Skin epidermis (tissue), 12 donors: ENCODE results near the gene SSX2IP.
"Not testable (repeated sequence)": the region's sequence is repeated elsewhere in the genome, so short reads cannot be mapped to it uniquely, and the experiment has no call there.

Source experiments
- H3K27ac ChIP-seq, 21 experiments: fragments of 200-600 bp; sonication (generic) in 11 of 21; one replicate each; pipeline ENCODE4 v1.5.0; 2020; ENCODE audit warnings: mild to moderate bottlenecking in 3 of 21, inconsistent platforms in 2 of 21, moderate library complexity in 2 of 21
- H3K4me3 ChIP-seq, 7 experiments: fragments of 200-600 bp; sonication (generic) in 2 of 7; one replicate each; pipeline ENCODE4 v1.5.0; 2020; ENCODE audit warnings: inconsistent platforms in 2 of 7, mild to moderate bottlenecking in 2 of 7, moderate library complexity in 1 of 7

The SSX2IP gene

DNA sequence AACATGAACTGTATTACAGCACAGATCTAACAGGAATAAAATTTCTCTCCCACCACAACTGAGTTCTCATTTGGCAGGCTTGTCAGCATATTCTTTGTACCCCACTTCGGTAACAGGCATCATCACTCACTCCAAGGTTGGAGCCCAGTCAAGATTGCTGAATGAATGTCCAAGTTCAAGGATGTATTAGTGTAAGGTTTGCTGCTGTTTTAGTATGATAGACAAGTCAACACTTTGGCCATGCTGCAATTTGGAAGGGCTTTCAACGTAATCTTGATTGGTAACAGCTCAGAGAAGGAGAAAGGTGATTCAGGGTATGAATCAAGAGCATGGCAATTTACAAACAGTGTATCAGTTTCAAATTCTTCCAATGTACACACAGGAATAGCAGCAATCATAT lies 6.8 kb downstream of the SSX2IP start:
- Histone ChIP-seq H3K27ac (no peak overlapping the region), H3K4me3 (no peak overlapping the region)

DNA sequence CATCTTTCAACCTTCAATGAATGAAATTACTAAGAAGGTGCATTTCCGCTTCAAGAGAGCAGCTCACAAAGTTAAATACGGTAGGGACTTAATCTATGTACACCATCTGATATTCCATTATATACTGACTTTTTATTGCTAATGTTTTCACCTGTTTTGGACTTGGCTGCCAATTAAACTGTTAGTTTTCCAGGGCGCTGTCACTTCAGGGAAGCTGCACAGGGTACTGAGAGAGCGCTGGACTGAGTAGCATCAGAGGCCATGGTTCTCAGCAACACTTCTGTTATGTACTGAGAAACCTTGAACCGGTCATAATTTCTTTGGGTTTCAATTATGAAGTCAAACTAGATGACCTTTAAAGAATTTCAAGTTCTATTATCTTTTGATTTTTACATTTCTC lies 8.2 kb downstream of the SSX2IP start:
- Histone ChIP-seq H3K27ac (no peak overlapping the region), H3K4me3 (no peak overlapping the region)

DNA sequence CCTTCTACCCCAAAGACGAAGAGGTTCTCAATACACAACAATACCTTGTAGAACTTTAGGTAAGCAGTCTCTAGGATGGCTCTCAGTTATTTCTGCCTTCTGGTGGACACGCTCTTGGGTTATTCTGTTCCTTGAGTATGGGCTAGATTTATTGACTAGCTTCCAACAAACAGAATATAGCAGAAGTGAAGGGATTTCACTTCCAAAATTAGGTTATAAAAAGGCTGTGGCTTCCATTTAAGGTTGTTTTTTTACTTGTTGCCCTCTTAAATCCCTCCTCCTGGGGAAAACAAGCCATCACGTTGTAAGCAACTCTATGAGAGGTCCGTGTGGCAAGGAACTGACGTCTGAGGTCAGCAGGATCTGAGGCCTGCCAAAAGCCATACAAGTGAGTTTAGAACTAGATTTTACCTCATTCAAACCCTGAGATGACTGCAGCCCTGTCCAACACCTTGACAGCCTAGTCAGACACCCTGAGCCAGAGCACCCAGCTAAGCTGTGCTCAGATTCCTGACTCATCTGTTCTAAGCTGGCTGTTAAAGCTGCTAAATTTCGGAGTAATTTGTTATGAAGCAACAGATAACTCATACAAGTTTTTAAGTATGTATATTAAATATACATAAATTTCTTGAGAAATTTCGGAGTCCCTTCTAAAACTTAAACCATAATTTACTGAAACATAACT lies 12.7 kb downstream of the SSX2IP start:
- no peak overlapping the region for H3K4me3 ChIP-seq
- H3K27ac ChIP-seq, result no peak overlapping the region

DNA sequence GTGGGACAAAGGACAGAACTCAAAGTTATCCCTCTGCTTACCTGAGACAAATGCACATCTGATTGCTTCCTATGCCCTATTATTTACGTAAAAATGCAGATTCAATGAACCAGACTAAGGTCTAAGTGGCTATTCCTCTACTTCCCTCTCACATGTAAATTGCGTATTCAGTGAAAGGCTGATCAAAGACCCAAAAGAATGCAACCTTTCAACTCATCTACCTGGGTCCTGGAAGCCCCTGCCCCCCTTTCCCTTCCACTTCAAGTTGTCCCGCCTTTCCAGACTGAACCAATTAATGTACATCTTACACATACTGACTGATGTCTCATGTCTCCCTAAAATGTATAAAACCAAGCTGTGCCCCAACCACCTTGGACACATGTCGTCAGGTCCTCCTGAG lies 14.6 kb downstream of the SSX2IP start:
- H3K4me3 ChIP-seq, result no peak overlapping the region
- H3K27ac ChIP-seq, result no peak overlapping the region

DNA sequence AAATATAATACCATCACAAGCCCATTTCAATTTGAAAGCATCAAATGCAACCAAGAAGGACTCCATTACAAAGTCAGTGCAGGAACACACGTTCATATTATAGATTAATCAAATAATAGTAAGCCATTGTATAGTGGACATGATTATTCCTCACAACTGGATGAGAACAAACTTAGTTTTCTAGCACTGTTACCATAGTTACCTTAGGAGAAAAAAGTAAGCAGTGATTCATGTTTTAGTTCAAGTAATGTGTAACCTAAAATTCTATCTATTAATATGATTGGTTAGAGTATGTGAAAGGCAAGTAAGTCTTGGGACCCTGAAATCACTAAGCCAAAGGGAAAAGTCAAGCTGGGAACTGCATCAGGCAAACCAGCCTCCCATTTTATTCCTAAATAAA lies 15.2 kb downstream of the SSX2IP start:
- Histone ChIP-seq H3K27ac (no peak overlapping the region), H3K4me3 (no peak overlapping the region)

DNA sequence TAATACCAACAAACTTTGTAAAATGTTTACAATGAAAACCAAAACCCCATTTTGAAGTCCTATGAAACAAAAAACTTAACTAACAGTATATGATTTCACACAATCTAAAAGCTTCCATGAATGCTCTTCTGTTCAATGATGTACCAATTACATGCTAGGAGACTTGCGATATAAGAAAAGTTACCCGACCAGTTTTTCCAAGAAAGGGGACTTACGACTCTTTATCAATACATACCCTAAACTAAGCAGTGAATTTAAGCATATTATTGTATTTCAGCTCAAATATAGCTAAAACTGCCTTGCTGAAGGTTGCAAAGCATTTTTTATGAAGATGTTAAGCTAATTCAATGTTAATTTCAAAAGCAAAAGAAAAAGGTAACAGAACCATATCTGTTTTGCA lies 15.6 kb downstream of the SSX2IP start:
- Histone ChIP-seq H3K27ac (no peak overlapping the region), H3K4me3 (no peak overlapping the region)

DNA sequence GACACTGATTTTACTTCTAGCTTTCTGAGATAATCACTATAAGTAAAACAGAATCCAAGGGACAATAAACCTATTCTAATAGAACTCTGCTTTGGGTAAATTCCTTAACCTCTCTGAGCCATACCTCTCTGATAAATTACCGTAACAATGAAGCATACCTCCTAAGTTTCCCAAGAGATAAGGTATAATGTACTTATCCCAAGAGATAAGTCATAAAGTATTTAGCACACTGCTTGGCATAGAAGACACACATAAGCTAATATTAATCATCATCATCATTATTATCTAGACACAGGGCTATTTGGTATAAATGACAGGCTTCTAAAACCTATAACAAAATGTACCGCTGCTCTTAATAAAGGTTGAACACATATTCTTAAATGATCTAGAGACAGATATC lies 16.2 kb downstream of the SSX2IP start:
- Histone ChIP-seq H3K4me3 (no peak overlapping the region), H3K27ac (no peak overlapping the region)

DNA sequence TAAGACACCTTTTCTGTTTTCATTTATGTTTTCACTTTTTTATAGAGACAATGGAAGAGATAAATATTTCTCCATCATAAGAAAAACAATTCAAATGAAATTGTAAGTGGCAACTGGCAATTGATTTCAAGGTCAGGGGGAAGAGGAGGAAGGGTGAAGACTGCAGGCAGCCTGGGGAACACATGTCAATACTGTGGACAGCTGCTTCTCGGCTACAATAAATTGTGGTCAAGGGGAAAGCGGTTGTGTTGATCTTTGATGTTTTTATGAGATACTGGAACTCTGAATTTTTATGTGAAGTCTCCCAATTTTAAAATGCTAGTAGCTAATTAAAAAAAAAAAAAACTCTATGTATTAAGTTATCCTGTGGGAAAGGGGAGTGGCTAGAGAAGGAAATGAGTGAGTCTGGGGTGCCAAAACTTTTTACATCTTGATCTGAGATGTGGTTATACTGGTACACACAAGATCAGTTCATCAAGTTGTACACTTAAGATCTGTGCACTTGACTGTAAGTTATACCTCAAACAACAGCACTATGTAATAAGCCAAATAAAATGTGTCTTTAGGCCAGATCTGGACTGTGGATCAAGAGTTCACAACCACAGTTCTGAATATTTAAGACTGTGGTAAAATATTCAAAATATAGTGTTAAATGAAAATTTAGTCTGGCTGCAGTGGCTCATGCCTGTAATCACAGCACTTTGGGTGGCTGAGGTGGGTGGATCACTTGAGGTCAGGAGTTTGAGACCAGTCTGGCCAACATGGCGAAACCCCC lies 18.0 kb downstream of the SSX2IP start:
- Histone ChIP-seq H3K27ac (no peak overlapping the region), H3K4me3 (no peak overlapping the region)

DNA sequence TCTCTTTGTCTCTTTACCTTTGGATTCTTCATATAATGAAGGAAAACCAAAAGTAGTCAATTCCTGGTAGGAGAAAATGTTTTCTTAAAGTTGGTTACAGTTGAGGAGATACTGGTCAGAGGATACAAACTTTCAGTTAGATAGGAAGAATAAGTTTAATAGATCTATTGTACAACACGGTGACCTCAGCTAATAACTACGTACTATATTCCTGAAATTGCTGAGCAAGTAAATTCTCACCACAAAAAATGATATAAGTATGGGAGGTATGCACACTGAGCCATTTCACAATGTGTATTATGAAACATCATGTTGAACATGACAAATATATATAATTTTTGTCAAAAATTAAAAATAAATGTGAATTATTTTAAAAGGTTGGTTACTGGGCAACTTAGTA lies 20.4 kb downstream of the SSX2IP start:
- no peak overlapping the region for H3K27ac ChIP-seq
- H3K4me3 ChIP-seq, result no peak overlapping the region

DNA sequence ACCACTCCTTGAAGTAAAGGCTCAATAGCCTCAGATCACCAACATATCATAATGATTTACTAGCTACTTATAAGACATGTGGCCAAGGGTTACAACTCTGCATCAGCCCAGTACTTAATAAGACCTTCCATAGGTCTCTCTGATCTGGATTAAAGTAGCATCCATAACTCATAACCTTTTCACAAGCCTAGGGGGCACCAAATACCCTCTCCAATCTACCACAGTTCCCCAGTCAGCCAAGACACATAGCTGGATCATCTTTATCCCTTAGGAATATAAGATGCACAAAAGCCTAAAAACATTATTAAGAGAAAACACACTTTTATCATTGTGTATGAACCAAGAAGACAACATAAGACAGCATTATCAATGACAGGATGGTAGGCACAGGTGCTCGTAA lies 22.1 kb downstream of the SSX2IP start:
- Histone ChIP-seq H3K27ac (no peak overlapping the region), H3K4me3 (no peak overlapping the region)

DNA sequence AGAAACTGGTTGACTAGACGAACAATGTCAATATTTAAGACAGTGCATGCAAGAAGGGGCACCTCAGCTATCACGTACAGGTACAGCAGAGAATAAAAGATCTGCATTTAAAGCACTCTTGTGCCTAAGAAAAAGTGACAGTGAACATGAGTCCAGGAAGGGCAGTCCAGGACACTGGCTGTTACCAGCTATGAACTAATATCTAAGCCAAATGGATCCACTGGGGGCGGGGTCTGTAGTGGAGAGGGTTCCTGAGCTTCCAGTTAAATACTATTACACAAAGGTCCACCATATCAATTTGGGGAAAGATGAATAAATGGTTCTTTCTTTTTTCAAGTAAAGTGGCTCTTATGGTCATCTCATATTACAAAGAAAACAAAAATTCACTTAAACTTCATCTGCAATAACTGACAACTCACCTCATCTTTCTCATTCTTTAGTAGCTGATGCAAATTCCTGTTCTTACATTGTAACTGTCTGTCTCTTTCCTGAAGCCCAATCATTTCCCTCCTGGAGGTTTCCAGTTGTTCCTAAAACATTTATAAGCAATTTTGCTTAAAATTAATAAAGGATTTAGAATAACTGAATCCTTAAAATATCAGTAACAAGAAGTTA lies 24.5 kb downstream of the SSX2IP start:
- H3K27ac ChIP-seq, result no peak overlapping the region
- no peak overlapping the region for H3K4me3 ChIP-seq

DNA sequence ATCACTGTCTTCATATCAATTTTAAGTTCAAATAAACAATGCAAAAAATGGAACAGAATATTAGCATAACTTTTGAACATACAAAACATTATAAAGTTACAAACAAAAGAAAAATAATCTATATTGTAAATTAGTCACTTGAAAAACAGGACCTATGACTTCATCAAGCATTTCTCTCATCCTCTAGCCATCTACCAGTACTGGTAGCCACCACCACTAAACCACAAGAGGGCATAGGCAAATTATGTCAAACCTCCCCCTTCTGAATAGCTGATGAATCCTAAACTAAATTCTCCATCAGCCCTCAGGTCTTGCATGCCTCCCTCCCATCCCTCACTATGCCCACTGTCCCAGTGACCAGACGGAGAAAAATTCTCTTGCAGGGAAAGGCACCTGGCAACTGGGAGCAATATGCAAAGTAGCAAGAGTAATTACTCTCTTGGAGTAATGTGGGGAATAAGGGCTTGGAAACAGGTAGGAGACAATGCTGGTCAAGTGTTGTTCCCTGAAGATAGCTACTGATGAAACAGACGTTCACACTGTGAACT lies 37.1 kb downstream of the SSX2IP start:
- H3K4me3 ChIP-seq, result no peak overlapping the region
- no peak overlapping the region for H3K27ac ChIP-seq

DNA sequence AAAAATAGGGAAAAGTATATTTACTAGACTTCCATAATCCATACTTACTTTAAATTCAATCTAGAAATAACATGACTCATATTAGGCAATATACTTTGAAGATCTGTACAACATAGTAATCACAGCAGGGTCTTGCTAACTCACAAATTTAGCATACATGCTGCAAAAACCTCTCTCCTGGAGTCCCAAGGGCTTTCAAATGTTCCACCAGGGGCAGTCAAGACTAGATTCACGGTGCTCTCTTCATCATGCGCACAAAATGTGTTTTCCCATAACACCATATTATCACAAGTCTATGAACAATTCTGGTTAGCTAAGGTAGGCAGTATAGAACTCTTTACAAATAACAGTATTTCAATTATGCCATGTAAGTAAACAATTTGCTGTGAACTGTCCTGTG lies 45.8 kb downstream of the SSX2IP start:
- Histone ChIP-seq H3K4me3 (no peak overlapping the region), H3K27ac (no peak overlapping the region)

DNA sequence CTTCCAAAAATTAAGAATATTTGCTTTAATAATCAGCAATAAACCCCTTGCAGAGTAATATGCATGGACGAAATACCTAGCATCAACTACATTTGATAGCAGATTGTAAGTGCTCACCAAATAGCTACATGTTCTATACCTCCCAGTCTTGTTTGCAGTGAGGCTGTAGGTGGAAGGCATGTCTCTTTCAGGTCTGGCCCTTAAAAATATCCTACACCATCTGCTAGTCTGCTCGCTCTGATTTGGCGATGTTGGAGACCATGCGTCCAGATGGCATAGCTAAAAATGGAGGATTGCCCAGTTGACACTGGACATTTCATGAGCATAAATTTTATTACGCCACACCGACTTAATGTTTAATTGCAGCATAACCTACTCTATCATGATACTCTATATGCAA lies 47.1 kb downstream of the SSX2IP start:
- Histone ChIP-seq H3K4me3 (no peak overlapping the region), H3K27ac (no peak overlapping the region)

DNA sequence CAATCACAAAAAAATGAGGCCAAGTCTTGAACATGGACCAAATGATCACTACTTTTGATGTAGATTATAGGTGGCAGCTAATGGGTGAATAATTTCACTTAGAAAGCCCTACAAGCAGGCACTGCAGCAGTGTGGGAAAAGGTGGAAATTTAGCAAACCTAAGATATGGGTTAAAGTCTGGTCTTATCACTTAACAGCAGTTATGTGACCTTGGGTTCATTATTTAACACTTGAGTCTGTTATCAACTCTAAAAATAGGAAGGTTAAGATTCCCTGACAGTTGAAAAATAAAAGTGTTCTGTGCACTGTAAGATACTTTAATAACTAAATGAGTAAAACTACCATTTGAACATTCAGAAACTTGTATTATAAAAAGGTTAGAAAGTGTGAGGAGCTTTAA lies 47.5 kb downstream of the SSX2IP start:
- no peak overlapping the region for H3K27ac ChIP-seq
- no peak overlapping the region for H3K4me3 ChIP-seq

DNA sequence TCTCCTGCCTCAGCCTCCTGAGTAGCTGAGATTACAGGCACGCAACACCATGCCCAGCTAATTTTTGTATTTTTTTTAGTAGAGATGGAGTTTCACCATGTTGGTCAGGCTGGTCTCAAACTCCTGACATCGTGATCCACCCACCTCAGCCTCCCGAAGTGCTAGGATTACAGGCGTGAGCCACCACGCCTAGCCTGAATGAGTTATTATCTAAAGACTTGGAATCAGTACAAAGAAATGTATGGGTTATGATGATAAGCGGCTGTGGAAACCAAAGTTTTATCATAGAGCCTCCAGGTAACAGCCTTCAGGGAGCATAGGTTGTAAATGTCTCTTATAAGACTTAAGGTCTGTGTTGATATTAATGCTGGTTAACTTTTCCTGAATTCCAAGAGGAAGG lies 50.5 kb downstream of the SSX2IP start:
- not testable (repeated sequence) for H3K4me3 ChIP-seq, H3K27ac ChIP-seq

DNA sequence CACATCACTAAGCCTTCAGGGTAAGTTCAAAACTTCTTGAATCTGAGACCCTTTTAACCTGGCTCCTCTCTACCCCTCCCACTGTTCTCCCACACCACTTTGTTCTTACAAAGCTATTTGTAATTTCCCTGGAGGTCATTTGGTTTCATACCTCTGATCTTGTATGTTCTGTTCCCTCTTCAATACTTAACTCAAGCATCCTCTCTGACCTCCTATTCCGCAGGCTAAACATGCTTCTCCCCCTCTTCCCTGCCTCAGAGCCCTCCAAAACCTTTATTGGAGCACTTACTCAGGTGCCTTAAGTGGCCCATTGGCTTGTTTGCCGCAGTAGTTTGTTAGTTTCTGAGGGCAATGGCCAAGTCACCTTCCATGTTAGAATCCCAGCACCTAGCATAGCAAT lies 54.8 kb downstream of the SSX2IP start:
- H3K4me3 ChIP-seq, result no peak overlapping the region
- H3K27ac ChIP-seq, result no peak overlapping the region

DNA sequence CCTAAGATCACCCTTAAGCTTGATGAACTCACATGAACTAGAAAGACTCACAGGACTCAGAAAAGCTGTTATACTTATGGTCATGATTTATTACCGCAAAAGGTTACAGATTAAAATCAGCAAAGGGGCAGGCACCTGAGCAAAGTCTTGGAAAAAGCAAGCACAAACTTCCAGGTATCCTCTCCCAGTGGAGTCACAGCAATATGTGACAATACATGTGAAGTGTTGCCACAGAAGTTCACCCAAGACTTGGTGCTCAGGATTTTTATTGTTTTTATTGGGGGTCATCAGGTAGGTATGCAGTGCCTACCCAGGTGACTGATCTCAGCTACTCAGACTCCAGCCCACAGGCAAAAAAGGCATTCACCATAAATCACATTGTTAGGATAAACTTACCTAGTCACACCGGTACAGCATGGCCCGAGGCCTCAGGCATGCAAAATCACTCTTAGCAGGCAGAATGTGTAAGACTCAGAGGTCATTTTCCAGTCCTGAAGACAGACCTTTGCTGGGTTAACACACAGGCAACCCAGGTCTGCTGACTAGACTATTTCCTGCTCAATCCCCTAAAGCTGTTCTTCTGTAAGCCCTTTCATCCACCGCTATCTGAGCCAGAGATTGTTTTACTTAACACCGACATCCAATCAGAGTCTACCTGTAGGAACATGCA lies 55.6 kb downstream of the SSX2IP start:
- no peak overlapping the region for H3K27ac ChIP-seq
- no peak overlapping the region for H3K4me3 ChIP-seq

DNA sequence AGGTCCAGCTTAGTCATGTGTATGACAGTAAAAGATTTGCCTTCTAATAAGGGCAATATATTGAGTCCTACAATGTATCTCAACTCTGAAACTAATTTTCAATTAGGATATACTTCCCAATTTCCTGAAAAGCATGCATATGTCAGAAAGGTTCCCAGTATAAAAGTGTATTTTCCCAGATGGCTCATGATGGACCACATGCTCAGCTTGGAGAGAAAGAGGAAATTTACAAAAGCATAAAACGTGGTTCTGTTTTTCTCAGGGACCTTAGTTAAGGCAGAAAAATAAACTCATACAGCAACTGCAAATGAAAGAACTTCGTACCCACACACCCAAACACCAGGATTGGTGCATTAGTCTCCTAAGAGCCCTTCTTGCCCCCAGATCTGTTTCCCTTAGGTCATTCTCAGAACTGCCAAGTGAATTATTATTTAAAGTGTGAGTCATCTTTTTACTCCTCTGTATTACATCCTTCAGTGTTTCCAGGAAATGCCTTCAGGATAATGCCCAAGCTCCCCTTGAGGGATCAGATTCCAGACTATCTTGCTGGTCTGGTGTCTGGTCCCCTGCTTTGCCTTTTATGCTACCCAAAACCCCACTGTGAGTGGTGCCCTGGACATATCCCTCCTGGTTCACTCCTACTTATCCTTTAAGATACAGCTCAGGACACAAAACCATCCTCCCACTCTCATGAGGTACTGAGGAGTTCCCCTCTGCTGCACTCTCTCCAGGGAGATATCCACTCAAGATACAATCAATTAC lies 57.4 kb downstream of the SSX2IP start:
- H3K27ac ChIP-seq, result no peak overlapping the region

DNA sequence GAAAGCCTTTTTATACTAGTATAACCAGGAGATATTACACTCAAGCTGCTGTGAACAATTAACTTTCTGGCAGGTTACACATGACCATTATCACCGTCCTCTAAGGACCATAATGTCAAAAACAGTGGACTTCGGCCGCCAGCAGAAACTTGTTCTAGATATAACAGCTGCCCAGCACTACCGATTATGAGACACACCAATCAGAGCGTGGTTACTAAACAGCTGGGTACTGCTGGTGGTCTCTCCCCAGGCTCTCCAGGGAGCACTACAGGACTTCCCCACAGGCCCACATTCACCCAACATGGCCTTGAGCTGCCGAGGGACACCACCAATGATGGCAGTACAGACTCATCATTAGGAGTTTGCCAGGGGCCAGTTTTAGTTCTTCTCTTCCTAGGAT lies 58.1 kb downstream of the SSX2IP start:
- Histone ChIP-seq H3K27ac (no peak overlapping the region), H3K4me3 (no peak overlapping the region)

More for the DNA sequence above, 57.4 kb downstream of the SSX2IP start:
- no peak overlapping the region for H3K4me3 ChIP-seq
